Nasal cavity respiratory epithelium epithelial cell of viscerocranial mucosa (primary cell): ENCODE results near the gene TAF1A. TPM values are rescaled to one million over a fixed set of nuclear protein-coding genes. Genes with fewer than 3 reads are reported as not detected.

Experiments
- total RNA-seq: library from RNA; depleted of rRNA; stranded (reverse); fragments of >200 nt; gene quantifications from 2 replicates; pipeline ENCODE4 v1.2.3, GENCODE V29; 2014

Gene TAF1A
- total RNA-seq = 11.3 and 22.6 TPM in 2 replicates

DNA sequence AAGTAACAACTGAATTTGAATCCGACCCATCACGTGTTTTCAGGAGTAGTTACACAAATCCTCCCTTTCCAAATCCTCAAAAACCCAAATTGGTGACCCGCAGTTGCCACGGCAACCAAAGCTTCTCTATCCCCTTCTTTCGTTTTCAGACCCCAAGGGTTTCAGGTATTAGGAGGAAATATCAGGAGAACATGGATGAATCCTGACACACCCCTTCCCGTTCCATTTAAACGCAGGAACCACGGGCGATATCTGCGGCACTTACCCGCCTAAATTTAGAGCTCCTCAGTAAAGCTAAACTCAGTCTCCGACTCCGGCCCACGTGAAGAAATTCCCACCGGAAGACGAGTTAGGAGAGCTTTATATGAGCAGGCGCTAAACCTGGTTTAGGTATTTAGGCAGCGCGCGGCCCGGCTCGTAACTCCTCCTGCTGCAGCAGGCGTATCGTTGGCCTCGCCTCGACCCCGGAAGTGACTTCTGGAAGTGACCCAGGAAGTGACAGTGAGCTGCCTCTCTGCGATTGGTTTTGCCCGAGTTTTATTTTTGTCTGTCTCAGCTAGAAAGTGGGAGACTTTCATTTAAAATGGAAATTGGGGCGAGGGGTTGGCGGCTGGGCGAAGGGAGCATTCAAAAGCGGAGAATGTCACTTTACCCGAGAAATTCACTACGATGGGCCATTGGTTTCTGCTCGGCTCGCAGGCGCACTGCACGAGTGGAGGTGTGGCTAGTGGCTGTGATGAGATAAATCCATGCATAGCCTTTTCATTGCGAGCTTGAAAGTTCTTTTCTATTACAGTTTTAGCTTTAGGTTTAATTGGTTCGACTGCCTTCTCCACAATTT is at the start of gene TAF1A:
TSS of gene TAF1A (minus strand) at position 472 of the 841 bp plus-strand sequence.

DNA sequence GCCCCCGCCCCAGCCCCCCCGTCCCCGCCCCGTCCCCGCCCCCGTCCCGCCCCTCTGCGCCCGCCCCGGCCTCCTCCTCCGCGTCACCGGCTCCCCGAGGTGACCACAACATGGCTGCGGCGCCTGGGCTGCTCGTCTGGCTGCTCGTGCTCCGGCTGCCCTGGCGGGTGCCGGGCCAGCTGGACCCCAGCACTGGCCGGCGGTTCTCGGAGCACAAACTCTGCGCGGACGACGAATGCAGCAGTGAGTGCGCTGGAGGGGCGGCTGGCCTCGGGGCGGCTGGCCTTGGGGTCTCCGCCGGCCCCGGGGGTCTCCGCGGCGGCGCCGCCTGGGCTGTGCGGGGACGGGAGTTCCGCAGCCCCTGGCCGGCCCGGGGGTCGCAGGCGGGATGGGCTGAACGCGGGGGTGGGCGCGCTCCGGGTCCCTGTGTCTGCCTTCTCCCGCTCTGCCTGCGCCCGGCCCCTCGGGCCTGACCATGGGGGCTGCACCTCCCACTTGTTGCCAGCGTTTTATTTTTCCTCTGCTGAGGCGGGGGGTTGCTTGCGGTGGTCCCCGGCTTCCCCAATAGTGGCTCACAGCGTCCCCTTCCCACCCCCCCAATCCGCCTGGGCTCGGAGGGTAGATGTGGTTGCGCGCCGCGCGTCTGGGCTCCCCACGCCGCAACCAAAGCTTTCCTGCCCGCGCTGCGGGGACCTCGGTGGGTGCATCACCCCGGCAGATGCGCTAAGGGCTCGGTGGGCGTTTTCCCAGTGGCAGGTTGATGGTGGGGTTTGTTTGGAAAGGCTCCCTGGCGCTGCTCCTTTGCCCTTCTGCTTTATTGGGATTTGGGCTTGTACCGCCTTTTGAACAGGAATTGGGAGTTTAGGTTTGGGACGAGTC is 28.5 kb upstream of the TAF1A start, which contains the start of gene MIA3:
TSS of gene MIA3 (plus strand) at position 97 of the 879 bp plus-strand sequence. CDS start at position 111, 14 bp downstream.

DNA sequence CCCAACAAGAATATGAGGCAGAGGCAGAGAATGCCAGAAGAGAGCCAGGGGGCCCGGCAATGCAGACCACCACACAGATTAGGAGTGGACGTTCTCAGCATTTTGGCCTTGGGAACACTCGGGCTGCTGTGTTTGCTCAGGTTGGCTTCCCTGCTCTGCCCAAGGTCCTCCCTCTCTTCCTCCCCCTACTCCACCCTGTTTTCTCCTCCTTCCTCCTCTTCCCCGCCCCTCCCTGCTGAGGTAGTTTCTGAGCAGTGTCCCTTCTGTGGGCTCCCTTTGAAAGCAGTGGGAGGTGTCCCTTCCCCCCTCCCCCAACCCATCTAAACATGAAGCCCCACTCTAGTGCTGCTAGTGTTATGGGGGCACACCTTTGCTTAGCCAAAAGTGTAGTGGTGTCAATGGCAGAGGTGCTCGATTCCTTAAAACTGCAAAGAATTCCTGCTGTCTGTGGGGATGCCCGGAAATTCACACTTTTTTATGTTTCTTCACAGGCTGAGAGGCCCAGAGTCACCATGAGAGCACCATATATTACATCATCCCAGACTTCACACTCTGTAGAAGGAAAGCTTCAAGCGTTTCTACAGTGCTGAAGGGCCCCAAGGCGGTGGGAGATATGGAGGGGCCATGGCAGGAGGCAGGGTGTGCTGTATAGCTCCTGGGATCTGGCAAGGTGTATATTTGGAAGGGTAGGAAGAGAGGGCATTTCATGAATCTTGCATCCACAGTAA is 41.6 kb downstream of the TAF1A start, which contains the start of gene HHIPL2:
TSS of gene HHIPL2 (minus strand) at position 161 of the 728 bp plus-strand sequence. CDS start at position 101, 60 bp downstream.

Other genes with a start within 250 kb of the TAF1A start
- under 0.01 and 0.07 TPM in 2 replicates for gene HHIPL2, start 41.8 kb downstream of the TAF1A start, total RNA-seq
- 48.2 and 52.0 TPM in 2 replicates for gene MIA3, start 28.2 kb upstream of the TAF1A start, total RNA-seq
- gene AIDA, start 122.6 kb upstream of the TAF1A start, total RNA-seq = 32.1 and 46.3 TPM in 2 replicates
- 53.0 and 55.4 TPM in 2 replicates for gene BROX, start 122.6 kb upstream of the TAF1A start, total RNA-seq
- gene FAM177B, start 147.3 kb upstream of the TAF1A start, total RNA-seq = not detected in 2 replicates
- gene DISP1, start 225.1 kb upstream of the TAF1A start, total RNA-seq = 1.4 and 3.3 TPM in 2 replicates